ENCODE data around the gene TSPAN13. TPM values are rescaled to one million over a fixed set of nuclear protein-coding genes. Genes with fewer than 3 reads are reported as not detected.

TSPAN13 gene
- total and polyA plus RNA-seq, 2 of the 8 experiments (the other 6 are each of a cell fraction or from before 2014, with no cell fraction given) = 15.3 to 28.1 TPM

DNA sequence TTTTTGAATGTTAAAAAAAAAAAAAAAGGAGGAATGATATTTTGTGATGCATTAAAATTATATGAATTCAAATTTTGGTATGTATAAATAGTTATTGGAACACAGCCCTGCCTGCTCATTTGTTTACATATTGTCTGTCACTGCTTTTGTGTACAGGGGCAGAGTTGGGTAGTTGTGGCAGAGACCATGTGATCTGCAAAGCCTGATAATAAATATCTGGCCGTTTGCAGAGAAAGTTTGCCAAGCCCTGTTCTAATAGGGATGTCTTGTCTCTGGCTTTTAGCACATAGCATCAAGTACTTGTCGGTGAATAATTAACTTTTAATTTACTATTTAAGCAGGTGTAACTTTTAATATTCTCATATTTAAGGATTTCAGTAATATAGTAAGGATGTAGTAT, 19.8 kb downstream of the TSPAN13 start:
- H3K27ac ChIP-seq (ENCODE audit: low read depth, low read length) = no peak overlapping the region
- H2BK120ac ChIP-seq (replicated peaks; ENCODE audit: low read depth, low read length) = no peak overlapping the region
- no peak overlapping the region for H2BK15ac ChIP-seq (ENCODE audit: low read length)
- no peaks in the 10 kb centered on the region for H4K20me1 ChIP-seq (replicated peaks in 1 of 2; ENCODE audit: control insufficient read depth in 1 of 2, insufficient read depth in 2 of 2, low read length in 2 of 2)
- no peak overlapping the region for H2AFZ ChIP-seq (ENCODE audit: low read length)
- no peak overlapping the region for H2BK12ac ChIP-seq (ENCODE audit: low read depth, low read length)
- no peak overlapping the region for H3K9ac ChIP-seq (replicated peaks in 1 of 4; ENCODE audit: extremely low read depth in 1 of 4, low read depth in 3 of 4, low read length in 3 of 4)
- H4K91ac ChIP-seq (replicated peaks; ENCODE audit: insufficient read length, low read length) = no peak overlapping the region
- no peak overlapping the region for H3K14ac ChIP-seq (ENCODE audit: insufficient read length)
- peaks cover 0 to 7% (median 4%) of the 10 kb centered on the region in 4 experiments; a peak in 3 of 7 replicates for H3K4me1 ChIP-seq (replicated peaks in 1 of 4; ENCODE audit: control insufficient read depth in 3 of 4, insufficient read depth in 4 of 4, low read length in 3 of 4)
- no peak overlapping the region for H3K4ac ChIP-seq (replicated peaks; ENCODE audit: insufficient read length, low read depth, low read length)
- no peaks in the 10 kb centered on the region for H3K79me1 ChIP-seq (ENCODE audit: low read depth, low read length)
- H2BK5ac ChIP-seq (ENCODE audit: low read depth, low read length) = no peak overlapping the region
- H3K23me2 ChIP-seq (ENCODE audit: low read depth, low read length) = no peaks in the 10 kb centered on the region
- H4K8ac ChIP-seq (ENCODE audit: extremely low read depth, insufficient read depth, low read length) = no peak overlapping the region
- WGBS, 2 experiments (ENCODE audit: extremely low coverage in 1 of 2, insufficient coverage in 1 of 2, insufficient read length in 1 of 2, insufficient replicate concordance in 2 of 2, low coverage in 1 of 2, low lambda C conversion rate in 2 of 2, missing lambda C conversion rate in 1 of 2) = 88% methylated on average over 2 of the region's 2 CpGs; no CpG with 5 or more reads in 1 of the 2 experiments
- peaks cover 0 to 4% of the 10 kb centered on the region in 2 experiments; a peak in 1 of 4 replicates for H3K79me2 ChIP-seq (ENCODE audit: control insufficient read depth in 1 of 2, insufficient read depth in 2 of 2, low read length in 2 of 2)
- H3K18ac ChIP-seq (ENCODE audit: extremely low read depth, low read length) = no peak overlapping the region
- no peak overlapping the region for H4K5ac ChIP-seq (ENCODE audit: insufficient read length, low read depth, low read length)
- H2BK20ac ChIP-seq (ENCODE audit: low read length) = no peak overlapping the region
- H3K4me3 ChIP-seq (ENCODE audit: extremely low read depth in 1 of 4, insufficient read depth in 2 of 4, low read depth in 3 of 4, low read length in 4 of 4) = no peak overlapping the region
- H3K23ac ChIP-seq (ENCODE audit: insufficient read length) = no peak overlapping the region
- DNase-seq (ENCODE audit: low read depth in 1 of 2, low spot score in 2 of 2) = no peak
- no peak for FAIRE-seq
- no peak overlapping the region for H2AK5ac ChIP-seq (ENCODE audit: low read depth, low read length)
- H3K56ac ChIP-seq (replicated peaks; ENCODE audit: insufficient read length, low read depth, low read length) = no peak overlapping the region
- H3K36me3 ChIP-seq (ENCODE audit: control insufficient read depth in 2 of 4, insufficient read depth in 4 of 4, low read length in 3 of 4) = no peaks in the 10 kb centered on the region
- no peaks in the 10 kb centered on the region for H3K27me3 ChIP-seq (replicated peaks in 1 of 4; ENCODE audit: control insufficient read depth in 3 of 4, extremely low read depth in 1 of 4, insufficient read depth in 3 of 4, low read length in 3 of 4)
- ChIA-PET POLR2A (ENCODE audit: partially characterized antibody) (no interaction called here), CTCF (ENCODE audit: partially characterized antibody) (no interaction called here)
- H3K4me2 ChIP-seq (ENCODE audit: insufficient read depth in 1 of 2, low read depth in 2 of 2, low read length in 2 of 2) = no peak overlapping the region
- H3K9me3 ChIP-seq (ENCODE audit: insufficient read depth in 2 of 2, low read depth in 1 of 2, low read length in 1 of 2) = no peaks in the 10 kb centered on the region
- TF ChIP-seq TBP (IDR thresholded peaks at IDR 0.05; ENCODE audit: low read depth, low read length) (no peak), RAD21 (IDR thresholded peaks at IDR 0.05 in 1 of 2, conservative IDR thresholded peaks at IDR 0.05 in 1 of 2; ENCODE audit: low read depth in 2 of 2, low read length in 2 of 2) (no peak), JUN (IDR thresholded peaks at IDR 0.05; ENCODE audit: low read depth, low read length) (no peak), GABPA (IDR thresholded peaks at IDR 0.05; ENCODE audit: borderline replicate concordance, insufficient read depth, low read length) (no peak), HDAC2 (IDR thresholded peaks at IDR 0.05; ENCODE audit: borderline replicate concordance in 1 of 2, low read depth in 2 of 2, low read length in 2 of 2) (no peak), CTBP2 (IDR thresholded peaks at IDR 0.05; ENCODE audit: borderline replicate concordance, insufficient read depth, insufficient read length, low read length) (no peak), EZH2 (IDR thresholded peaks at IDR 0.05; ENCODE audit: low read depth, low read length, severe bottlenecking) (no peak), CBX5 (IDR thresholded peaks at IDR 0.05; ENCODE audit: low read depth, low read length) (no peak), CHD2 (IDR thresholded peaks at IDR 0.05; ENCODE audit: low read length) (no peak), NRF1 (IDR thresholded peaks at IDR 0.05; ENCODE audit: low read depth, low read length) (no peak), JUND (IDR thresholded peaks at IDR 0.05; ENCODE audit: low read length) (no peak)
